Fibroblast of the aortic adventitia (primary cell): Measurements from ENCODE around the gene RELL1. TPM values are rescaled to one million over a fixed set of nuclear protein-coding genes. Genes with fewer than 3 reads are reported as not detected.

Experiments used
- DNase-seq: peaks from one replicate; pipeline ENCODE4 v3.0.0-alpha.2; 2010; ENCODE audit warnings: low read depth
- H3K4me3 ChIP-seq: 2 replicates; pipeline ENCODE4 v1.5.1; 2011; ENCODE audit warnings: low read depth, mild to moderate bottlenecking, control low read depth, low read length, moderate library complexity
- total RNA-seq: library from RNA; depleted of rRNA; stranded (reverse); fragments of >200 nt; gene quantifications from 2 replicates; pipeline ENCODE4 v1.2.3, GENCODE V29; 2012; ENCODE audit warnings: low replicate concordance
- TF ChIP-seq, protein P1 (sequence below): IDR thresholded peaks from 2 replicates; pipeline ENCODE4 v1.5.1; 2011; ENCODE audit warnings: mild to moderate bottlenecking, low read length, control low read depth, inconsistent platforms; ENCODE audit not compliant: insufficient read depth

RELL1 gene
- total RNA-seq, 1 donor, result 65.7 TPM

DNA sequence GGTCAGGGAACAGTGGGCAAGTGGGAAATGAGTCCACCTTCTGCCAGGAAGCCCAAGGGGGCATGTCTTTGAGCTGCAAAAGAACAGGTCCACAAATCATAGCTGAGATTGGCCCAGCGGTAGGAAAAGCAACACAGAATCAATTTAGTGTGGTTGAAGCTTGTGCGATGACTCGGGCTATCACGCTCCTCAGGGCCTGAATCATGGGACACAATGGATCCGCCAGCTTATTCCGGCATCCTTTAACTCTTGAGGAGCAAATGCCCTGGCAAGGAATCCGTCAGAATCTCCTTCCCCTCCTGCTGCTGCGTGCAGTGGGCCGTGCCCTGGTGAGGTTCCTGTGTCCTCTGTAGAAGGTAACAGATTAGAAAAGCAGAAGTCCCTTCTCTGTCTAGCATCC, 98.0 kb downstream of the RELL1 start:
- TF ChIP-seq, protein P1, sequence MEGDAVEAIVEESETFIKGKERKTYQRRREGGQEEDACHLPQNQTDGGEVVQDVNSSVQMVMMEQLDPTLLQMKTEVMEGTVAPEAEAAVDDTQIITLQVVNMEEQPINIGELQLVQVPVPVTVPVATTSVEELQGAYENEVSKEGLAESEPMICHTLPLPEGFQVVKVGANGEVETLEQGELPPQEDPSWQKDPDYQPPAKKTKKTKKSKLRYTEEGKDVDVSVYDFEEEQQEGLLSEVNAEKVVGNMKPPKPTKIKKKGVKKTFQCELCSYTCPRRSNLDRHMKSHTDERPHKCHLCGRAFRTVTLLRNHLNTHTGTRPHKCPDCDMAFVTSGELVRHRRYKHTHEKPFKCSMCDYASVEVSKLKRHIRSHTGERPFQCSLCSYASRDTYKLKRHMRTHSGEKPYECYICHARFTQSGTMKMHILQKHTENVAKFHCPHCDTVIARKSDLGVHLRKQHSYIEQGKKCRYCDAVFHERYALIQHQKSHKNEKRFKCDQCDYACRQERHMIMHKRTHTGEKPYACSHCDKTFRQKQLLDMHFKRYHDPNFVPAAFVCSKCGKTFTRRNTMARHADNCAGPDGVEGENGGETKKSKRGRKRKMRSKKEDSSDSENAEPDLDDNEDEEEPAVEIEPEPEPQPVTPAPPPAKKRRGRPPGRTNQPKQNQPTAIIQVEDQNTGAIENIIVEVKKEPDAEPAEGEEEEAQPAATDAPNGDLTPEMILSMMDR, result no peak
- DNase-seq, result no peak
- H3K4me3 ChIP-seq, result no peak overlapping the region

DNA sequence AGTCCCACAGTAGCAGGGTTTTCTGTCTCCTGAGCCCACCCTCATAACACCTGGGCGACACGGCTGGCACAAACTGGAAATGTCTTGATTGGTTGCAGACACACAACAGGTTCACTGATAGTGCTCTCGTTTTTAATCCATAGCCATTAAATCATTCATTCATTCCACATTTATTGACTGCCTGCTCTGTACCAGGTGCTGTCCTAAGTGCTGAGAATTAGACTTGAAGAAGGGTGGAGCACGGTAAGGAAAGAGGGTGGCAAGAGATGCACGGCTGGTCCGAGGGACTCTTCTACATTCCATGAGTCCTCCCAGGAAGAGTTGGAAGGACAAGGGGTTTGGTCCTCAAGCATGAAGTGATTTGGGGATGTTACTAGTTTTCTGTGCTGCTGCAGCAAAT, 100.0 kb downstream of the RELL1 start:
- H3K4me3 ChIP-seq, result no peak overlapping the region
- TF ChIP-seq, protein P1, result no peak
- DNase-seq, result no peak

DNA sequence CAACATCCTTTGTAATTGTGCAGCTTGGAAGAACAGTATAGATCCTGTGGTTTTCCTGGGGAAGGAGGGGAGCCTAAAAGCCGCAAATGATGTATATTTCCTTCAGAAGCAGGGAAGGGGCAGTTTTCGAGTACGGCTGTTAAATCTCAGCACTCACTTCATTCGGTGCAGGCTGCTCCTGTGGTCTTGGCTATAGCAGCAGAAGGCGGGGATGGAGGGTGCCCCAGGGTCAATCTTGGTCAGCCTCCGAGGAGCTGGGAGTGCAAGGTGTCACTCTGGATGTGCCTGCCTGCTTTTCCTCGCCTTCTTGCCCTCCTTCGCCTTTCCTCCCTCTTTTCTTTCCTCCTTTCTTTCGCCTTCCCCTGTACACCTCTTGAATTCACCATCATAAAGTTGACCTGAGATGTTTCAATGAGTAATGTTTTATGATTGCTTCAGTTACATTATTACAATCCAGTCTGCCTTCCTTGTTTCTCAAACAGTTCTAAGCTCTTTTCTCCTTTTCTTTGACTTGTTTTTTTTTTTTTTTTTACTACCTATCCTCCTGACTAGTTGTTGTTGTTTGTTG, 101.6 kb downstream of the RELL1 start:
- no peak overlapping the region for H3K4me3 ChIP-seq
- DNase-seq, result no peak
- TF ChIP-seq, protein P1, result no peak

DNA sequence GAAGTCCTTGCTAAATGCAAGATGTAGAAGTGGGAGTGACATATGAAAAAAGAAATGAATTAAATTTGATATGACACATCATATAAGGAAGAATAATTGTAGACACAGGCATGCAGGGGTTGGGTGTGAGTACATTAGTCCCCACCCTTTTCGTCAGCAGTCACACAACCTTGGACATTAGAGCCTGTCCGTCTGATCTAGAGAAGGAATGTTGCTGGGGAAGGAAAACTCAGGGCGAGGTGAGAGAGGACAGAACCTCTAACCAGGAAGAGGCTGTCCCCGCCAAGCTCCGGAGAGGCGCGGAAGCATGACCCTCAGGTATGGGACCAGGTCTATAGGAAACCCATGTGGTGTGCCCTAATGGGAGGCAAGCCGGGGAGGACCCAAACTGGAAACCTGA, 102.1 kb downstream of the RELL1 start:
- TF ChIP-seq, protein P1, result no peak

DNA sequence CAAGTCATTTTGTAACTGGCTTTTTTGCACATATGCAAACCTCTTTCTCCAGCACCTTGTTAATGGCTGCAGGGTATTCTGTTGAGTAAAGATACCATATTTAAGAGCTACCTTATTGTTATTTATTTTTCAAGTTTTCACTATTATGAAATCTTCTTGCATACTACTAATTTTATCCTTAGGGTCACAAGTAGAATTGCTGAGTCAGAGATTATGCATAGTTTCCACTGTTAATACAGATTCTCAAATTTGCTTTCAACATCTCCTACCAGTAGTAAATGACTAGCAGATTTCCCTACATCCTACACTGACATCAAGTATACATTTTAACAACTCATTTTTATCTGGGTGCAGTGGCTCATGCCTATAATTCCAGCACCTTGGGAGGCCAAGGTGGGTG, 112.6 kb downstream of the RELL1 start:
- DNase-seq, result no peak
- no peak overlapping the region for H3K4me3 ChIP-seq
- TF ChIP-seq, protein P1, result no peak

More for the DNA sequence above, 102.1 kb downstream of the RELL1 start:
- H3K4me3 ChIP-seq, result no peak overlapping the region
- DNase-seq, result no peak

DNA sequence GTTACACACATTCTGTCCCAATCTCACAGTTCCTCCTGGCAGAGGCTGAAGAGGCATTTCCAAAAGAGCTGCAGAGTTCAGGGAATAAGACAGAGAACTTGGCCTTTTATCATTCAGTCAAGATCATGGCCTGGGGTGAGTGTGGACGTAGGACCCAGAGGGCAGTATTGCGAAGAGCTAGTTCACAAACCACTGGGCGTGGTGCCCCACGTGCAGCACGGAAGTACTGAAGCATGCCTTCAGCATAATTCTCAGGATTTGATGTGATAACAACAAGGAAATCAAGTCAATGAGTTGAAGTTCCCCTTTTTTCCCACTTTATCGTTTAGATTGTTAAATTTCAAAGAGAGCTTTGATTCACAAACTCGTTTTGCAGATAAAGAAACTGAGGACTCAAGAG, 117.7 kb downstream of the RELL1 start:
- no peak overlapping the region for H3K4me3 ChIP-seq
- TF ChIP-seq, protein P1, result no peak
- no peak for DNase-seq

DNA sequence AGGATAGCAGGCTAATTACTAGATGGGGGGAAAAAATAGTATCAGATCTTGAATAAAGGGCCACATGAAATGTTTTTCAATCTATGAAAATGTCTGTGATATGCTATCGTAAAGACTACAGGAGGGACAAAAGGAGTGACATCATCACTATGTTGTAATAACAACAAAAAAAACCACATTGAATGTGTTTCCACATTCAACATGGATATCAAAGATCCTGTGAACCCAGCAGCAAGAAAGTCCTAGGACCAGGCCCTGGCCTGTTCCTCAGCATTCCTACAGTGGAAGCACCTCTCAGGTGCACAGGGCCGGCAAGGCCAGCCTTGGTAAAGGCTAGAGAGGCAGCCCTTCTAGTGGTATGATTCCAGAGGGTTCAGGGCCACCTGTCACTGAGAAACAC, 118.3 kb downstream of the RELL1 start:
- DNase-seq, result peak; percentile 22

More for the DNA sequence above, 118.3 kb downstream of the RELL1 start:
- TF ChIP-seq, protein P1, result no peak
- H3K4me3 ChIP-seq, result no peak overlapping the region
